Measurements from ENCODE around the gene SLC25A17. TPM values are rescaled to one million over a fixed set of nuclear protein-coding genes. Genes with fewer than 3 reads are reported as not detected.
"Not testable (repeated sequence)": the region's sequence is repeated elsewhere in the genome, so short reads cannot be mapped to it uniquely, and the experiment has no call there.

Gene SLC25A17
- total RNA-seq, 1 experiment from 2014 or later: 28.1 TPM

- Histone ChIP-seq H2AFZ (no peak overlapping the region), H3K9me2 (ENCODE audit: insufficient read depth) (no peaks in the 10 kb centered on the region), H3F3A (ENCODE audit: insufficient read depth, low read depth) (peaks cover 17% of the 10 kb centered on the region; the same call in 1 of the 2 replicates), H3K4me3 (no peak overlapping the region), H3K9me3 (ENCODE audit: insufficient read depth, low read depth) (no peaks in the 10 kb centered on the region), H3K27ac (no peak overlapping the region), H3K79me2 (ENCODE audit: low read depth) (no peaks in the 10 kb centered on the region), H3K27me3 (ENCODE audit: insufficient read depth, low read depth) (no peaks in the 10 kb centered on the region), H3K4me1 (replicated peaks; ENCODE audit: insufficient read depth) (peaks cover 19% of the 10 kb centered on the region), H3K36me3 (ENCODE audit: low read depth) (no peaks in the 10 kb centered on the region), H3K4me2 (no peak overlapping the region), H4K20me1 (ENCODE audit: insufficient read depth) (no peaks in the 10 kb centered on the region)
- ChIA-PET POLR2A (ENCODE audit: unreplicated experiment) (no interaction called here), CTCF (no interaction called here)
- no peak for DNase-seq
- TF ChIP-seq, protein P1, sequence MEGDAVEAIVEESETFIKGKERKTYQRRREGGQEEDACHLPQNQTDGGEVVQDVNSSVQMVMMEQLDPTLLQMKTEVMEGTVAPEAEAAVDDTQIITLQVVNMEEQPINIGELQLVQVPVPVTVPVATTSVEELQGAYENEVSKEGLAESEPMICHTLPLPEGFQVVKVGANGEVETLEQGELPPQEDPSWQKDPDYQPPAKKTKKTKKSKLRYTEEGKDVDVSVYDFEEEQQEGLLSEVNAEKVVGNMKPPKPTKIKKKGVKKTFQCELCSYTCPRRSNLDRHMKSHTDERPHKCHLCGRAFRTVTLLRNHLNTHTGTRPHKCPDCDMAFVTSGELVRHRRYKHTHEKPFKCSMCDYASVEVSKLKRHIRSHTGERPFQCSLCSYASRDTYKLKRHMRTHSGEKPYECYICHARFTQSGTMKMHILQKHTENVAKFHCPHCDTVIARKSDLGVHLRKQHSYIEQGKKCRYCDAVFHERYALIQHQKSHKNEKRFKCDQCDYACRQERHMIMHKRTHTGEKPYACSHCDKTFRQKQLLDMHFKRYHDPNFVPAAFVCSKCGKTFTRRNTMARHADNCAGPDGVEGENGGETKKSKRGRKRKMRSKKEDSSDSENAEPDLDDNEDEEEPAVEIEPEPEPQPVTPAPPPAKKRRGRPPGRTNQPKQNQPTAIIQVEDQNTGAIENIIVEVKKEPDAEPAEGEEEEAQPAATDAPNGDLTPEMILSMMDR (conservative IDR thresholded peaks at IDR 0.05): no peak
- no peak for TF ChIP-seq EZH2 (IDR thresholded peaks at IDR 0.05; ENCODE audit: low read depth)
- no TSS peak for BruUV-seq (replicated peaks)
- intact Hi-C loops (cut with micrococcal nuclease; ENCODE audit: unreplicated experiment): no loop called here
These were observed 95.7 kb downstream of the SLC25A17 start for GRCh38 chr22:40723396-40723933.

GRCh38 chr22:40721266-40721665 is 97.9 kb downstream of the SLC25A17 start:
- DNase-seq: peak in 1 of 2 experiments; percentile 71
- CTCF ChIA-PET: interaction anchor here (0.7 kb wide), 1 partner anchor 158 kb away, joined by 3 read pairs; no protein-coding TSS in a partner anchor

DNA sequence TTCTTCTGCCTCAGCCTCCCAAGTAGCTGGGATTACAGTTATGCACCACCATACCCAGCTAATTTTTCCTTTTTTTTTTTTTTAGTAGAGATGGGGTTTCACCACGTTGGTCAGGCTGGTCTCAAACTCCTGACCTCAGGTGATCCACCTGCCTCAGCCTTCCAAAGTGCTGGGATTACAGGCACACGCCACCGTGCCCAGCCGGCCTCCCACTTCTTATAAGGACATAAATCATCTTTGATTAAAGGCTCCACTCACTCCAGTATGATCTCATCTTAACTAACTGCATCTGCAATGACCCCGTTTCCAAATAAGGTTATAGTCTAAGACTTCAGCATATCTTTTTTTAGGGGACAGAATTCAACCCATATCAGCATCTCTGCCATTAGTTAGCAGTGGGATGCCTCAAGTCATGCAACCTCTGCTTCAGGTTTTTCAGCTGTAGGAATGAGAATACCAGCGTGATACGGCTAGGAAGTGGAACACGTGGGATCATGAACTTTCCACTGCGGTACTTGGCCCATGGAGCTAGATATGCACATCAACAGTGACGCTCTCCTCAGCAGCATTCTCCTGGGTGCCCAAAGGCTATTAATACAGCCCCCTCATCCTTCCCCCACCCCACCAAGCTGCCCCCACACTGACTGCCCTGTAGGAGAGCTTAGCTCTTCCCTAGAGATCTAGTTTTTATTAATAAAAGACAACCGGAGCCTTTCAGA is 98.4 kb downstream of the SLC25A17 start:
- Histone ChIP-seq H3K4me3 (no peak overlapping the region), H3K4me2 (peak overlapping the region; percentile 60), H3K4me1 (replicated peaks; ENCODE audit: insufficient read depth) (peaks cover 25% of the 10 kb centered on the region), H3K36me3 (ENCODE audit: low read depth) (no peaks in the 10 kb centered on the region), H3K9me2 (ENCODE audit: insufficient read depth) (no peaks in the 10 kb centered on the region), H3F3A (ENCODE audit: insufficient read depth, low read depth) (peaks cover 18% of the 10 kb centered on the region; the same call in 1 of the 2 replicates), H2AFZ (no peak overlapping the region), H3K27ac (no peak overlapping the region), H3K27me3 (ENCODE audit: insufficient read depth, low read depth) (no peaks in the 10 kb centered on the region), H3K9me3 (ENCODE audit: insufficient read depth, low read depth) (no peaks in the 10 kb centered on the region), H3K79me2 (ENCODE audit: low read depth) (no peaks in the 10 kb centered on the region), H4K20me1 (ENCODE audit: insufficient read depth) (no peaks in the 10 kb centered on the region)
- no peak for DNase-seq
- no TSS peak for BruUV-seq (replicated peaks)
- TF ChIP-seq EZH2 (IDR thresholded peaks at IDR 0.05; ENCODE audit: low read depth): no peak
- TF ChIP-seq, protein P1 (conservative IDR thresholded peaks at IDR 0.05): no peak
- intact Hi-C loops (cut with micrococcal nuclease; ENCODE audit: unreplicated experiment): no loop called here
- ChIA-PET CTCF (interaction anchor here (0.7 kb wide), 1 partner anchor 88 kb away, joined by 15 read pairs; no protein-coding TSS in a partner anchor), POLR2A (ENCODE audit: unreplicated experiment) (no interaction called here)

More at GRCh38 chr22:40721266-40721665, 97.9 kb downstream of the SLC25A17 start:
- Histone ChIP-seq H3K79me2 (ENCODE audit: low read depth) (no peaks in the 10 kb centered on the region), H3K36me3 (ENCODE audit: low read depth) (no peaks in the 10 kb centered on the region), H3K9me3 (ENCODE audit: insufficient read depth, low read depth) (no peaks in the 10 kb centered on the region), H3K27ac (peak overlapping the region; percentile 41; the same call in 1 of the 2 replicates), H3K27me3 (ENCODE audit: insufficient read depth, low read depth) (no peaks in the 10 kb centered on the region), H4K20me1 (ENCODE audit: insufficient read depth) (no peaks in the 10 kb centered on the region), H3K4me1 (replicated peaks; ENCODE audit: insufficient read depth) (peaks cover 19% of the 10 kb centered on the region), H2AFZ (no peak overlapping the region), H3F3A (ENCODE audit: insufficient read depth, low read depth) (peaks cover 17% of the 10 kb centered on the region; the same call in 1 of the 2 replicates), H3K9me2 (ENCODE audit: insufficient read depth) (no peaks in the 10 kb centered on the region), H3K4me2 (peak overlapping the region; percentile 60), H3K4me3 (no peak overlapping the region)
- no peak for TF ChIP-seq EZH2 (IDR thresholded peaks at IDR 0.05; ENCODE audit: low read depth)
- TF ChIP-seq, protein P1 (conservative IDR thresholded peaks at IDR 0.05): no peak
- POLR2A ChIA-PET (ENCODE audit: unreplicated experiment): no interaction called here
- intact Hi-C loops (cut with micrococcal nuclease; ENCODE audit: unreplicated experiment): no loop called here
- no TSS peak for BruUV-seq (replicated peaks)

GRCh38 chr22:40720156-40720537 is 99.0 kb downstream of the SLC25A17 start:
- H3K9me2 ChIP-seq (ENCODE audit: insufficient read depth); H3K4me3 ChIP-seq; intact Hi-C loops (cut with micrococcal nuclease; ENCODE audit: unreplicated experiment); H3K4me2 ChIP-seq; H3K27ac ChIP-seq; POLR2A ChIA-PET (ENCODE audit: unreplicated experiment); H3K79me2 ChIP-seq (ENCODE audit: low read depth); H3K27me3 ChIP-seq (ENCODE audit: insufficient read depth, low read depth); BruUV-seq (replicated peaks); H4K20me1 ChIP-seq (ENCODE audit: insufficient read depth); DNase-seq; H2AFZ ChIP-seq; H3K9me3 ChIP-seq (ENCODE audit: insufficient read depth, low read depth); H3K36me3 ChIP-seq (ENCODE audit: low read depth): not testable (repeated sequence)
- H3F3A ChIP-seq (ENCODE audit: insufficient read depth, low read depth): peaks cover 24% of the 10 kb centered on the region
- peaks cover 30% of the 10 kb centered on the region for H3K4me1 ChIP-seq (replicated peaks; ENCODE audit: insufficient read depth)
- CTCF ChIA-PET: interaction anchor here (0.7 kb wide), 1 partner anchor 87 kb away, joined by 15 read pairs; no protein-coding TSS in a partner anchor
